ENCODE measurements around the gene CST9.
"Not testable (repeated sequence)": the region's sequence is repeated elsewhere in the genome, so short reads cannot be mapped to it uniquely, and the experiment has no call there.

The CST9 gene

DNA sequence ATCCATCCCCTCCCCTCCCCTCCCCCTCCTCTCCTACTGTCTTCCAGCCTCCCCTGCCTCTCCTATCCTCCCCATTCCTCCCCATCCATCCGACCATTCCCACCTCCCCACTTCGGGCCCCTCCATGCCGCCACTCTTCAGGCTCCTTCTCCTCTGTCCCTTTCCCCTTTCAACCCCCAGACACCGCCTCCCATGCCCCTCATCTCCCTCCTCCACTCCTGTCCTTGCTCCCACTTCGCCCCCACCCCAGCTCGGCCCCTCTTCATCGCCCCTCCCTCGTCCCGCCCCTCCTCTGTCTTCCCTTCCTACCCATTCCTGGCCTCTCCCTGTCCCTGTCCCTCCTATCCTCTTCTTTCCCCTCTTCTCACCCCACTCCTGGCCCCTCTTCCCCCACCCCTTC is 32.6 kb upstream of the CST9 start:
- no peaks in the 10 kb centered on the region for H3K27me3 ChIP-seq (ENCODE audit: insufficient read depth, poor library complexity, severe bottlenecking)
- H3K27ac ChIP-seq (ENCODE audit: poor library complexity, severe bottlenecking): peak overlapping the region; percentile 74
- peaks cover 23% of the 10 kb centered on the region for H3K4me1 ChIP-seq (ENCODE audit: insufficient read depth, poor library complexity, severe bottlenecking)
- no peak for DNase-seq (ENCODE audit: low spot score)
- no peaks in the 10 kb centered on the region for H3K9me3 ChIP-seq (ENCODE audit: severe bottlenecking)
- TF ChIP-seq, protein P1, sequence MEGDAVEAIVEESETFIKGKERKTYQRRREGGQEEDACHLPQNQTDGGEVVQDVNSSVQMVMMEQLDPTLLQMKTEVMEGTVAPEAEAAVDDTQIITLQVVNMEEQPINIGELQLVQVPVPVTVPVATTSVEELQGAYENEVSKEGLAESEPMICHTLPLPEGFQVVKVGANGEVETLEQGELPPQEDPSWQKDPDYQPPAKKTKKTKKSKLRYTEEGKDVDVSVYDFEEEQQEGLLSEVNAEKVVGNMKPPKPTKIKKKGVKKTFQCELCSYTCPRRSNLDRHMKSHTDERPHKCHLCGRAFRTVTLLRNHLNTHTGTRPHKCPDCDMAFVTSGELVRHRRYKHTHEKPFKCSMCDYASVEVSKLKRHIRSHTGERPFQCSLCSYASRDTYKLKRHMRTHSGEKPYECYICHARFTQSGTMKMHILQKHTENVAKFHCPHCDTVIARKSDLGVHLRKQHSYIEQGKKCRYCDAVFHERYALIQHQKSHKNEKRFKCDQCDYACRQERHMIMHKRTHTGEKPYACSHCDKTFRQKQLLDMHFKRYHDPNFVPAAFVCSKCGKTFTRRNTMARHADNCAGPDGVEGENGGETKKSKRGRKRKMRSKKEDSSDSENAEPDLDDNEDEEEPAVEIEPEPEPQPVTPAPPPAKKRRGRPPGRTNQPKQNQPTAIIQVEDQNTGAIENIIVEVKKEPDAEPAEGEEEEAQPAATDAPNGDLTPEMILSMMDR (IDR thresholded peaks at IDR 0.05; ENCODE audit: poor library complexity, severe bottlenecking): no peak
- no peak overlapping the region for H3K4me3 ChIP-seq (ENCODE audit: severe bottlenecking)
- ATAC-seq (ENCODE audit: low read depth): no peak
- peaks cover 11% of the 10 kb centered on the region for H3K36me3 ChIP-seq (ENCODE audit: low read depth)

DNA sequence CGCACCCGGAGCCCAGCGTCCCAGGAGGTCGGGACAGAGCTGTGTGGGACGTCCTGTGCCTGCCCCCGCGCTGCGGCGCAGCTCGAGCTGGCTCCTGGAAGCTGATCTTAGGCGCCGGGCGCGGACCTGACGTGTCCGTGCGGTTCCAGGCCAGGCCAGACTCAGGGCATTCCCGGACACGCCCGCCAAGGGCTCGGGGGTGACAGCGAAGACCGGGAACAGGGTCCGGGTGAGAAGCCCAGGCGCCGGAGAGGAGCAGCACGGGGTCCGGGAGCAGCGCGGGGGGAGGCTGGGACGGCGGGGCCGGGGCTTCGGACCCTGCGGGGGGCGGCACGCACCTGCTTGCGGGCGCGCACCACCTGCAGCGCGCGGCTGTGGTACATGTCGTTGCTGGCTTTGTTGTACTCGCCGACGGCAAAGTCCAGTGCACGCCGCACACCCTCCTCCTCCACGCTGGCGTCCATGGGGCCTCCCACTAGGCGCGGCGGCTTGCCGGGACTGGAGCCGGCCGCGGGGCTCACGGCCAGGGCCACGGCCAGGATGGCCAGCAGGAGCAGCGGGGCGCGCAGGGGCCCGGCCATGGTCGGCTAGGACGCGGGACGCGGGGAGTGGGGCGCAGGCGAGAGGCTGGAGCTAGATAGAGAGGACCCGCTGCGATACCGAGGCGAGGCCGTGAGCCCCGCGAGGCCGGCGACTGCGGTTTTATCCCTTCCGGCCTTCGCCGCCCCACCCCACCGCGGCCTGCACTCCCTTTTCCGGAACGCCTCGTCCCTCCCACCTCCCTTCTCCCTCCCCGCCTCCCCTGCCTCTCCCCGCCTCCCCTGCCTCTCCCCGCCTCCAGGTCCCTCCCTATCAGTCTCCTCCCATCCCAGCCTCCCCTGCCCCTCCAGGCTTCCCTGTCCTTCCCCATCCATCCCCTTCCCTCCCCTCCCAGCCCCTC is 31.8 kb upstream of the CST9 start, which contains the start of gene CST3:
TSS of gene CST3 (minus strand) at position 674 of the 940 bp plus-strand sequence. CDS start at position 581, 93 bp downstream.
- Histone ChIP-seq H3K27me3 (ENCODE audit: insufficient read depth, poor library complexity, severe bottlenecking) (no peaks in the 10 kb centered on the region), H3K4me3 (ENCODE audit: severe bottlenecking) (peak within 1 kb of the TSS; percentile 76), H3K27ac (ENCODE audit: poor library complexity, severe bottlenecking) (peak within 1 kb of the TSS; percentile 74), H3K36me3 (ENCODE audit: low read depth) (peaks cover 11% of the 10 kb centered on the region), H3K9me3 (ENCODE audit: severe bottlenecking) (no peaks in the 10 kb centered on the region), H3K4me1 (ENCODE audit: insufficient read depth, poor library complexity, severe bottlenecking) (peaks cover 23% of the 10 kb centered on the region)
- ATAC-seq (ENCODE audit: low read depth) (peak; percentile 77), DNase-seq (ENCODE audit: low spot score) (peak; percentile 92)
- TF ChIP-seq, protein P1 (IDR thresholded peaks at IDR 0.05; ENCODE audit: poor library complexity, severe bottlenecking): no peak

DNA sequence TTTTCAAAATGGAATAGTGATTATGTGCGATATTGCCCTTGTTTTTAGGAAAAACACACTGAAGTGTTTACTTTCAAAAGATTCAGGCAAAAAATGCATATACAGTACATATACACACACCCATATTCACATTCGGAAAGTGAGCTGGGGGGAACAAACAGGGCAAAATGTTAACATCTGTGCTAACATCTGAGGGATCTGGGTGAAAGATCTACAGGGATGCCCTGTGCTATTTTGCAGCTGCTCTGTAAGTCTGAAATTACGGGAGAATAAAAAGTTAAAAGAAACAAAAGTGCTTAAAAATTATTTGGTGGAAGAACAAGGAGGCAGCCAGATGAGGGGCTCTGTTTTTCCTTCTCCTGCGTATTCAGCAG is 31.2 kb upstream of the CST9 start:
- no peak for ATAC-seq (ENCODE audit: low read depth)
- H3K4me1 ChIP-seq (ENCODE audit: insufficient read depth, poor library complexity, severe bottlenecking): peaks cover 23% of the 10 kb centered on the region
- TF ChIP-seq, protein P1 (IDR thresholded peaks at IDR 0.05; ENCODE audit: poor library complexity, severe bottlenecking): no peak
- H3K36me3 ChIP-seq (ENCODE audit: low read depth): peaks cover 11% of the 10 kb centered on the region
- peak overlapping the region; percentile 74 for H3K27ac ChIP-seq (ENCODE audit: poor library complexity, severe bottlenecking)
- no peaks in the 10 kb centered on the region for H3K9me3 ChIP-seq (ENCODE audit: severe bottlenecking)
- no peak for DNase-seq (ENCODE audit: low spot score)
- H3K27me3 ChIP-seq (ENCODE audit: insufficient read depth, poor library complexity, severe bottlenecking): no peaks in the 10 kb centered on the region
- H3K4me3 ChIP-seq (ENCODE audit: severe bottlenecking): peak overlapping the region; percentile 76

DNA sequence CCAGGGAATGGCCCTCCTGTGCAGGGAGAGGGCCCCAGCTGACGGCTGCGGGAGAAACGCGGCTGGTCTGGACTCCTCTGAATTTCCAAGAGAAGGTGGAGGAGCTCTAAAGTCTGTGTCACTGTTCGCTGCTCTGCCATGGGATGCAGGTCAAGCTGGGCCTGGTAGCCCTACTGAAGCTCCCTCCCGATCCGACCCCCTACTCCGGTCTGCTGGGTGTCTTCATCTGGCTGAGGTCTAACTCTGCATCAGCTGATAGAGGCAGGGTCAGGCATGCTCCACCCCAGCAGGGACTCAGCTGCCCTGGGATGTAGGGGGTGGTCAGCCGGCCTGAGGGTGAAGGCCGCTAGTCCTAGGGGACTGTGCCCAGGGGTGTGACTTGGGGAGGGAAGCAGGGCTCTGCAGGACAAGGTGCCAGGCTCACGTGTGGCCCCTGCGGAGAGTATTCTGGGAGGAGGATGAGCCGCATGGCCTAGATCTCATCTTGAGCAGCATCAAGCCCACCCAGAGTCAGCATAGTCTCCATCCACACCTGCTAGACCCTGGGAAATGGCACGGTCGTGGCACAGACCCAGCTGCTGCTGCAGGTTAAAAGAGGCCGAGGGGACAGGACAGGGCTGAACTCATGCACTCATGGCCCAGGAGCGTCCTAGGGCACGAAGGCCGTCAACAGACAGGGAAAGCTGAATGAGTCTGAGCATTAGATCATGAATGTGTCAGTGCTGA is 30.6 kb upstream of the CST9 start:
- DNase-seq (ENCODE audit: low spot score) (no peak), ATAC-seq (ENCODE audit: low read depth) (no peak)
- Histone ChIP-seq H3K9me3 (ENCODE audit: severe bottlenecking) (no peaks in the 10 kb centered on the region), H3K27ac (ENCODE audit: poor library complexity, severe bottlenecking) (peak overlapping the region; percentile 74), H3K4me1 (ENCODE audit: insufficient read depth, poor library complexity, severe bottlenecking) (peaks cover 23% of the 10 kb centered on the region), H3K36me3 (ENCODE audit: low read depth) (peaks cover 11% of the 10 kb centered on the region), H3K4me3 (ENCODE audit: severe bottlenecking) (peak overlapping the region; percentile 76), H3K27me3 (ENCODE audit: insufficient read depth, poor library complexity, severe bottlenecking) (no peaks in the 10 kb centered on the region)
- TF ChIP-seq, protein P1 (IDR thresholded peaks at IDR 0.05; ENCODE audit: poor library complexity, severe bottlenecking): no peak

DNA sequence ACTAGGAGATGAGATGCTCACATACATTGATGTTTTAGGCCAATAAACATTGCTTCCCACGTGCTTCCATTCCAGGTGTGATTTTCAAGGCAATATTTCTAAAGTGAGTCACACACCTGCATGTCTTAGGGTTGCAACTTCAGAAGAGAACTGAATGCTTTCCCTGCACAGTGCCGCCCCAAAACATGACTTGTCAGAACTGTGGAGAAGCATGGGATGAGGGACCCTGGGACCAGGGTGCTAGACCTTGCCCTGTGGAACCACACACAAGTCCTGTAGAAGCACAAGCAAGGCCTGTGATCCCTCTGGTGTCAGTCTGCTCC is 30.0 kb upstream of the CST9 start:
- peak overlapping the region; percentile 74 for H3K27ac ChIP-seq (ENCODE audit: poor library complexity, severe bottlenecking)
- not testable (repeated sequence) for H3K9me3 ChIP-seq (ENCODE audit: severe bottlenecking); H3K27me3 ChIP-seq (ENCODE audit: insufficient read depth, poor library complexity, severe bottlenecking); H3K4me3 ChIP-seq (ENCODE audit: severe bottlenecking); DNase-seq (ENCODE audit: low spot score)
- peak; percentile 40 for ATAC-seq (ENCODE audit: low read depth)
- H3K4me1 ChIP-seq (ENCODE audit: insufficient read depth, poor library complexity, severe bottlenecking): peaks cover 23% of the 10 kb centered on the region
- H3K36me3 ChIP-seq (ENCODE audit: low read depth): peaks cover 11% of the 10 kb centered on the region

Measured in RWPE2 (cell line).